Endothelial cell (in vitro differentiated cells): Measurements from ENCODE around the gene TMEM238L. TPM values are rescaled to one million over a fixed set of nuclear protein-coding genes. Genes with fewer than 3 reads are reported as not detected.
A peak's percentile ranks its signal among the peaks of the same experiment; 100 is the strongest.

ENCODE experiments used
- DNase-seq: peaks from one replicate; pipeline ENCODE4 v3.0.0; 2021; ENCODE audit warnings: low spot score
- H3K27ac Mint-ChIP-seq: one replicate; pipeline ENCODE4 v1.8.0; 2021; ENCODE audit warnings: mixed read lengths, inconsistent platforms; ENCODE audit not compliant: unreplicated experiment
- H3K27me3 Mint-ChIP-seq: one replicate; pipeline ENCODE4 v1.8.0; 2021; ENCODE audit warnings: mild to moderate bottlenecking, moderate library complexity, mixed read lengths, inconsistent platforms; ENCODE audit not compliant: unreplicated experiment
- H3K36me3 Mint-ChIP-seq: one replicate; pipeline ENCODE4 v1.8.0; 2021; ENCODE audit warnings: mild to moderate bottlenecking, low read depth, mixed read lengths, inconsistent platforms; ENCODE audit not compliant: unreplicated experiment
- H3K4me1 Mint-ChIP-seq: one replicate; pipeline ENCODE4 v1.8.0; 2021; ENCODE audit warnings: mild to moderate bottlenecking, mixed read lengths, inconsistent platforms; ENCODE audit not compliant: unreplicated experiment
- H3K4me3 Mint-ChIP-seq: one replicate; pipeline ENCODE4 v1.8.0; 2021; ENCODE audit warnings: mild to moderate bottlenecking, mixed read lengths, inconsistent platforms; ENCODE audit not compliant: unreplicated experiment
- H3K9me3 Mint-ChIP-seq: one replicate; pipeline ENCODE4 v1.8.0; 2021; ENCODE audit warnings: mixed read lengths, inconsistent platforms; ENCODE audit not compliant: unreplicated experiment
- CTCF ChIP-seq: fragments of 200-600 bp; sonication (generic); IDR thresholded peaks from one replicate; pipeline ENCODE4 v1.5.0; 2021; ENCODE audit warnings: antibody characterized with exemption; ENCODE audit not compliant: unreplicated experiment
- total RNA-seq: library from RNA; stranded (reverse); fragmentation: NEBNext Ultra II Directional; extraction: Animal tissue kit (Norgen Biotek cat#: 25700); gene quantifications from one replicate; pipeline ENCODE4 v1.2.1, GENCODE V29; 2021; ENCODE audit not compliant: unreplicated experiment

The TMEM238L gene
- total RNA-seq, 1 donor from 2014 or later = not detected

- no peaks in the 10 kb centered on the region for H3K4me1 Mint-ChIP-seq
- no peaks in the 10 kb centered on the region for H3K9me3 Mint-ChIP-seq
- no peak for DNase-seq
- TF ChIP-seq CTCF = no peak
- H3K4me3 Mint-ChIP-seq = no peak overlapping the region
- H3K36me3 Mint-ChIP-seq = no peaks in the 10 kb centered on the region
- no peak overlapping the region for H3K27ac Mint-ChIP-seq
- peaks cover 1% of the 10 kb centered on the region for H3K27me3 Mint-ChIP-seq
Measured at GRCh38 chr17:10776381-10776780, 27.5 kb downstream of the TMEM238L start.

- no peaks in the 10 kb centered on the region for H3K4me1 Mint-ChIP-seq
- H3K4me3 Mint-ChIP-seq = no peak overlapping the region
Measured at GRCh38 chr17:10775740-10776356, 28.1 kb downstream of the TMEM238L start.

GRCh38 chr17:10775058-10775457, 28.8 kb downstream of the TMEM238L start:
- H3K9me3 Mint-ChIP-seq = no peaks in the 10 kb centered on the region

More at GRCh38 chr17:10775740-10776356, 28.1 kb downstream of the TMEM238L start:
- H3K9me3 Mint-ChIP-seq = no peaks in the 10 kb centered on the region
- no peak for DNase-seq
- H3K36me3 Mint-ChIP-seq = no peaks in the 10 kb centered on the region
- H3K27me3 Mint-ChIP-seq = peaks cover 1% of the 10 kb centered on the region
- no peak for TF ChIP-seq CTCF
- no peak overlapping the region for H3K27ac Mint-ChIP-seq

GRCh38 chr17:10773391-10773790, 30.5 kb downstream of the TMEM238L start:
- H3K9me3 Mint-ChIP-seq = no peaks in the 10 kb centered on the region
- H3K4me3 Mint-ChIP-seq = no peak overlapping the region
- no peaks in the 10 kb centered on the region for H3K36me3 Mint-ChIP-seq
- H3K27ac Mint-ChIP-seq = no peak overlapping the region
- H3K27me3 Mint-ChIP-seq = peaks cover 1% of the 10 kb centered on the region
- no peaks in the 10 kb centered on the region for H3K4me1 Mint-ChIP-seq
- DNase-seq = no peak
- TF ChIP-seq CTCF = no peak

More at GRCh38 chr17:10775058-10775457, 28.8 kb downstream of the TMEM238L start:
- no peak for TF ChIP-seq CTCF
- DNase-seq = no peak
- peaks cover 1% of the 10 kb centered on the region for H3K27me3 Mint-ChIP-seq
- no peaks in the 10 kb centered on the region for H3K36me3 Mint-ChIP-seq
- no peaks in the 10 kb centered on the region for H3K4me1 Mint-ChIP-seq
- no peak overlapping the region for H3K27ac Mint-ChIP-seq
- peak overlapping the region; percentile 58 for H3K4me3 Mint-ChIP-seq
